Esophagus squamous epithelium (tissue), 5 donors: Measurements from ENCODE around the gene DNAH9. TPM values are rescaled to one million over a fixed set of nuclear protein-coding genes. Genes with fewer than 3 reads are reported as not detected.

ENCODE experiments used
- DNase-seq: peaks from one replicate; lab custom pipeline; 2025; lab: John Stamatoyannopoulos, UW
- H3K27ac ChIP-seq, 4 donors: fragments of 200-600 bp; sonication (generic); one replicate each; pipeline ENCODE4 v1.5.1; 2016 to 2019; ENCODE audit warnings: mild to moderate bottlenecking in 1 of 4
- H3K27me3 ChIP-seq, 4 donors: fragments of 200-600 bp; sonication (generic); 1 replicate in 3 of 4; 2 replicates in 1 of 4; pipeline versions ENCODE4 v1.5.1 to v1.6.0; 2017 to 2021; ENCODE audit warnings: antibody characterized with exemption in 1 of 4
- H3K36me3 ChIP-seq, 3 donors: fragments of 200-600 bp; sonication (generic); one replicate each; pipeline ENCODE4 v1.5.1; 2016 to 2019
- H3K4me1 ChIP-seq, 3 donors: fragments of 200-600 bp; sonication (generic); one replicate each; pipeline ENCODE4 v1.5.1; 2017 to 2019
- H3K4me3 ChIP-seq, 4 donors: fragments of 200-600 bp; sonication (generic); 1 replicate in 3 of 4; 2 replicates in 1 of 4; pipeline ENCODE4 v1.5.1; 2016 to 2019; ENCODE audit warnings: mild to moderate bottlenecking in 2 of 4, moderate library complexity in 1 of 4
- H3K9me3 ChIP-seq, 3 donors: fragments of 200-600 bp; sonication (generic); one replicate each; pipeline ENCODE4 v1.5.1; 2016 to 2019
- CTCF ChIP-seq, 6 experiments: fragments of 450-650 bp in 4 of 6; fragments of 200-600 bp in 2 of 6; sonication (generic) in 2 of 6; IDR thresholded peaks; one replicate each; pipeline ENCODE4 v1.5.1; 2016 to 2019; ENCODE audit warnings: antibody characterized with exemption in 6 of 6, mild to moderate bottlenecking in 4 of 6, moderate library complexity in 4 of 6
- POLR2A ChIP-seq, 4 donors: fragments of 450-650 bp; IDR thresholded peaks; one replicate each; pipeline ENCODE4 v1.6.1; 2017; ENCODE audit warnings: antibody characterized with exemption in 4 of 4, mild to moderate bottlenecking in 4 of 4, moderate library complexity in 3 of 4
- WGBS, 2 donors: methylation state at CpG; one replicate each; pipeline ENCODE4 v1.1.5; 2018; 5-methylcytosine and 5-hydroxymethylcytosine counted together
- intact Hi-C: fragments of 100-400 bp; cut with DNase I; formaldehyde crosslinking; loops from one replicate; pipeline ENCODE4 v1.15.0; 2022
- total RNA-seq, 4 donors: library from RNA; depleted of rRNA; stranded (reverse); fragments of >200 nt; gene quantifications; one replicate each; pipeline ENCODE4 v1.1.0, GENCODE V29; 2016
- donor health status: DM: yes; HTN: yes; CAD: no.

Gene DNAH9
- under 1 TPM; 0.18 to 0.61 (median 0.29) TPM for total RNA-seq

- no peak for TF ChIP-seq POLR2A (IDR thresholded peaks at IDR 0.05)
- TF ChIP-seq CTCF (IDR thresholded peaks at IDR 0.05): no peak
These were observed at the start of gene DNAH9 for GRCh38 chr17:11598274-11599221. DNAH9 (plus strand) TSS chr17:11598470; CDS start chr17:11598499, 29 bp downstream.

GRCh38 chr17:11550431-11550830, 47.8 kb upstream of the DNAH9 start:
- H3K27ac ChIP-seq: no peak overlapping the region
- TF ChIP-seq CTCF (IDR thresholded peaks at IDR 0.05) (no peak), POLR2A (IDR thresholded peaks at IDR 0.05) (no peak)
- H3K27me3 ChIP-seq: no peaks in the 10 kb centered on the region
- no peak for DNase-seq
- H3K36me3 ChIP-seq: no peaks in the 10 kb centered on the region
- no peaks in the 10 kb centered on the region for H3K9me3 ChIP-seq
- H3K4me1 ChIP-seq: no peaks in the 10 kb centered on the region
- WGBS, 2 donors: 87 to 88% methylated on average over 2 of the region's 2 CpGs
- intact Hi-C loops: no loop called here
- H3K4me3 ChIP-seq: no peak overlapping the region

More at GRCh38 chr17:11598274-11599221, at the start of gene DNAH9:
- Histone ChIP-seq H3K9me3 (no peaks in the 10 kb centered on the region), H3K27ac (peak within 1 kb of the TSS; percentile 47 to 81 (median 50)), H3K36me3 (no peaks in the 10 kb centered on the region), H3K4me1 (peaks cover 0 to 17% (median 4%) of the 10 kb centered on the region in 3 donors), H3K4me3 (peak within 1 kb of the TSS; percentile 48 to 78 (median 58)), H3K27me3 (peaks cover 0 to 8% (median 0%) of the 10 kb centered on the region in 4 donors)
- intact Hi-C loops: no loop called here
- DNase-seq: peak; percentile 37
- WGBS, 2 donors: 2 to 3% methylated on average over 7 to 11 of the region's 84 CpGs

- DNase-seq: no peak
- intact Hi-C loops: no loop called here
- H3K9me3 ChIP-seq: no peaks in the 10 kb centered on the region
- H3K4me1 ChIP-seq: no peaks in the 10 kb centered on the region
- H3K36me3 ChIP-seq: no peaks in the 10 kb centered on the region
- H3K27ac ChIP-seq: no peak overlapping the region
- no peak overlapping the region for H3K4me3 ChIP-seq
- TF ChIP-seq CTCF (IDR thresholded peaks at IDR 0.05) (no peak), POLR2A (IDR thresholded peaks at IDR 0.05) (no peak)
- WGBS, 2 donors: 64 to 73% methylated on average over 6 of the region's 6 CpGs
- no peaks in the 10 kb centered on the region for H3K27me3 ChIP-seq
These were observed 46.8 kb upstream of the DNAH9 start for GRCh38 chr17:11551442-11551841.

GRCh38 chr17:11553135-11553534, 45.1 kb upstream of the DNAH9 start:
- Histone ChIP-seq H3K4me1 (no peaks in the 10 kb centered on the region), H3K4me3 (no peak overlapping the region), H3K27me3 (no peaks in the 10 kb centered on the region), H3K36me3 (no peaks in the 10 kb centered on the region), H3K27ac (no peak overlapping the region), H3K9me3 (no peaks in the 10 kb centered on the region)
- no peak for DNase-seq
- no peak for TF ChIP-seq CTCF (IDR thresholded peaks at IDR 0.05)
- no peak for TF ChIP-seq POLR2A (IDR thresholded peaks at IDR 0.05)
- 50 to 67% methylated on average over 1 of the region's 1 CpG for WGBS, 2 donors
- intact Hi-C loops: no loop called here

- intact Hi-C loops: no loop called here
- no peaks in the 10 kb centered on the region for H3K9me3 ChIP-seq
- no peaks in the 10 kb centered on the region for H3K27me3 ChIP-seq
- DNase-seq: no peak
- TF ChIP-seq POLR2A (IDR thresholded peaks at IDR 0.05) (no peak), CTCF (IDR thresholded peaks at IDR 0.05) (no peak)
- H3K36me3 ChIP-seq: no peaks in the 10 kb centered on the region
- H3K4me1 ChIP-seq: no peaks in the 10 kb centered on the region
- 43% methylated on average over 1 of the region's 1 CpG; no CpG with 5 or more reads in 1 of the 2 donors for WGBS, 2 donors
- no peak overlapping the region for H3K4me3 ChIP-seq
- H3K27ac ChIP-seq: no peak overlapping the region
These were observed 44.2 kb upstream of the DNAH9 start for GRCh38 chr17:11554042-11554441.
